GM10266 (cell line): ENCODE measurements around the gene APBB2.
"Not testable (repeated sequence)": the region's sequence is repeated elsewhere in the genome, so short reads cannot be mapped to it uniquely, and the experiment has no call there.

Source experiments
- DNase-seq: peaks from one replicate; pipeline ENCODE4 v3.0.0; 2012; ENCODE audit errors: extremely low spot score
- TF ChIP-seq, protein P1 (sequence below): IDR thresholded peaks from 2 replicates; pipeline ENCODE4 v1.5.1; 2012; ENCODE audit warnings: mild to moderate bottlenecking, low read depth; ENCODE audit not compliant: control insufficient read depth, insufficient read depth; ENCODE audit errors: missing control alignments

Gene APBB2

DNA sequence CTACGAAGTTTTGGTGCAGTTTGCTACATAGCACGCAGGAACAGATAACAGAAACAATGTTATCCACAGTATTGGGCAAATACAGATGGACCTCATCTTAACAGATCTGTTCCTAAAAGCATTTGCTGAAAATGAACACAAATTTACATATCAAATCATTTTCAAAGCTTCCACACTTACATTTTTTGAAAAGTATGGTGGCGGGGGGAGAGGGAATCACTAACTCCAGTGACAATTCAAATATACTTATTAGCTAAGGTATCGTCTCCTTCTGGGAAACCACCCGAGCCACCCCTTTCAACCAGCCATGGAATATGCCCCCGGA, 289.6 kb downstream of the APBB2 start:
- no peak for DNase-seq
- TF ChIP-seq, protein P1, sequence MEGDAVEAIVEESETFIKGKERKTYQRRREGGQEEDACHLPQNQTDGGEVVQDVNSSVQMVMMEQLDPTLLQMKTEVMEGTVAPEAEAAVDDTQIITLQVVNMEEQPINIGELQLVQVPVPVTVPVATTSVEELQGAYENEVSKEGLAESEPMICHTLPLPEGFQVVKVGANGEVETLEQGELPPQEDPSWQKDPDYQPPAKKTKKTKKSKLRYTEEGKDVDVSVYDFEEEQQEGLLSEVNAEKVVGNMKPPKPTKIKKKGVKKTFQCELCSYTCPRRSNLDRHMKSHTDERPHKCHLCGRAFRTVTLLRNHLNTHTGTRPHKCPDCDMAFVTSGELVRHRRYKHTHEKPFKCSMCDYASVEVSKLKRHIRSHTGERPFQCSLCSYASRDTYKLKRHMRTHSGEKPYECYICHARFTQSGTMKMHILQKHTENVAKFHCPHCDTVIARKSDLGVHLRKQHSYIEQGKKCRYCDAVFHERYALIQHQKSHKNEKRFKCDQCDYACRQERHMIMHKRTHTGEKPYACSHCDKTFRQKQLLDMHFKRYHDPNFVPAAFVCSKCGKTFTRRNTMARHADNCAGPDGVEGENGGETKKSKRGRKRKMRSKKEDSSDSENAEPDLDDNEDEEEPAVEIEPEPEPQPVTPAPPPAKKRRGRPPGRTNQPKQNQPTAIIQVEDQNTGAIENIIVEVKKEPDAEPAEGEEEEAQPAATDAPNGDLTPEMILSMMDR: no peak

DNA sequence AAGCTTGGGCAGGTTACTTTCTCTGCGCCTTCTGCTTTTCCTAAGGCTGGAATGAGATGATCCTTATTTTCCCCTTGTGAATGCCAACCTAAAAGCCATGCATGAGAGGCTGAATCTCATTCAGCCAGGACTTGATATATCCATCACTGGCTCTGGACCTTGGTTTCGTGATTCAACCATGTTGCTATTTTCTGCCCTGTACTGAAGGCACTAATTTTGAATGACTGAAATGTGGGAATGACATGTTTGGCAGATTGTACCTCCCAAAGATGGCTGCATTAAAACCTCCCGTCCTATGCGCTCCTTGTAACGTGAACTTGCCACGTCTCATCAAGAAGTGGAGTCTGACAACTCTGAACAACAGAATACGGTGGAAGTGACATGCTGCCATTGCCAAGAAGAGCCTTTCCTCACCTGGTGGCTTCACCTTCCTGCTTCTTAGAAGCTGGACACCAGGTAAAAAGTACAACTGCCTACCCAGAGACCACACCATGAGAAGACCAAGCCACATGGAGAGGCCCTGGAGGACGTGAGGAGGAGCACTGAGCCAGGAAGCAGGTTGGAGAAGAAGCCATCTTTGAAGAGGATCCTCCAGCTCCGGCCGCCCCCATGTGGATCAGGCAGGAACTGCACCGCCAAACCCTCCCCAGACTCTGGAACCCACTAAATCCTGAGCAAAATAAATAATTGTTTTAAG, 290.1 kb downstream of the APBB2 start:
- TF ChIP-seq, protein P1: peak; percentile 76
- peak; percentile 76 for DNase-seq

DNA sequence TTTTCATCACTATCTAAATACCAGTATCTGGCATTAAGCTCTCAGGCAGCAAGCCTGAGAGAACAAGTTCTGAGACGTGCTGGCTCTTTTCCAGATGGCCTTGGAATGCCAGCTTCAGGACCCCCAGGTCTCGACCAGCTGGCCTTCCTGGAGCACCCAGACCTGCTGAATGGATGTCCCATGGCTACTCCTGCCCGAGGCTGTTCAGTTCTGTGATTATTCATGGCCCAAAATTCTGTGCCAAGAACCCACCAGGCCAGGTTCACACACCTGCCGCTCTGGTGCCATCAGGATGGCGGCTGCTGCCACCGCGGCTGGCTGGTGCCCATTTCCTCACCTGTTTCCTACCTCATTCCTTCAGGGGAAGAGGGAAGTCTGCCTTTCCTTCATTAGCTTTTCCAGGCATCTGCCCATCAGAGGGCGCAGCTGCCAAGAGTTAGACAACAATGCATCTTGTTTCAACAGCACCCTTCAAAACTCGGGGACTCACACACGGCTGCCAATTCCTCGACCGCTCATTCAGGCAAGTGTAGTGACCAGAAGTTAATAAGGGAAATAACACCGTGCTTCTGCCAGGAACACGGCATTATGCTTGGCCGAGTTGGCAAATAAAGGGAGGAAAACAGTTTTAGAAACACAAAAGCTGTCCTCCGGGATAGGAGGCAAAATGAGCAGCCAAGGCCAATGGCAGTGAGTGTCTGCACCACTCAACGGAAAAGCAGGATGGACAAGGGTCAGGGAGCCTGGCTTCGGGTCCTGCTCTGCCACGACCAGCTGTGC, 290.8 kb downstream of the APBB2 start:
- TF ChIP-seq, protein P1: no peak
- DNase-seq: no peak

DNA sequence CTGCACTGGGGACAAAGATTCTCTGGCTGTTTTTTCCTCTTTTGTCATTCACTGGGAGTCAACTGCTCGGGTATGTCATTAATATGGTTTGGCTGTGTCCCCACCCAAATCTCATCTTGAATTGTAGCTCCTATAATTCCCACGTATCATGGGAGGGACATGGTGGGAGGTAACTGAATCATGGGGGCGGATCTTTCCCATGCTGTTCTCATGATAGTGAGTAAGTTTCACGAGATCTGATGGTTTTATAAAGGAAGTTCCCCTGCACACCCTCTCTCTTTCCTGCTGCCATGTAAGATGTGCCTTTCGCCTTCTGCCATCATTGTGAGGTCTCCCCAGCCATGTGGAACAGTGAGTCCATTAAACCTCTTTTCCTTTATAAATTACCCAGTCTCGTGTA, 294.4 kb downstream of the APBB2 start:
- DNase-seq: not testable (repeated sequence)

DNA sequence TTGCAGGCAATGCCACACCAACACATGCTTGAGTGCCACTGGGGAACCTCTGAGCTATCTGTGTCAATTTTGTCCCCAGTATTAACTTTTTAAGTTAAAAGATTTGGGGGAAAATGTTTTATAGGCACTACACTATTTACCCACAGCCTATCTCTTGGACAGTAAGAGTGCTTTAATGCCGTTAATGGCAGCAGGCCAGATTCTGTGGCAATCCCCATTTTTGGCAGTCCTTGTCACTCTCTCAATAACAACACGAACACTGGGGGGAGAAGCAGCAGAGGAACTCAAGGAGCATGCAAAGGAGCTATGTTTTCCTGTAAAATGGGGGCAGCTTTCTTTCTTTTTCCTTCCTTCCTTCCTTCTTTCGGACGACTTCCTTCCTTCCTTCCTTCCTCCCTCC, 296.0 kb downstream of the APBB2 start:
- TF ChIP-seq, protein P1: no peak
- DNase-seq: no peak

DNA sequence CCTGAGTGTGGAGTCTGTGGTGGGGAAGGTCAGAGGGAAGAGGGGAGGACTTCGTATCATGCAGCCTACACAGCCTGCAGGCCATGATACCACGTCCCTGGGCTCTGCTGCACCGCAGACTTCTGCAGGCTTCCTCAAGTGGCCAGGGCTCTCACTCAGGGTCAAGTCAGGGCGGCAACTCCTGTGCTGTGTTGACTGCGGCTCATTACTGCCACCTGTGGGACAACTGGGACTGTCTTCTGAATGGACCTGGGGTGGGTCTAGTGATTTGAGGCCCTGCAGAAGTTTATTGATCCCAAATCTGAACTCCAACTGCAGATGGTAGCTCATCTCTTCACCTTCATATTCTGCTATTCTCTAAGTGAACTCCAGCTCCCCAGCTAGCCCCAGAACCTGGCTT, 297.5 kb downstream of the APBB2 start:
- TF ChIP-seq, protein P1: peak; percentile 73
- DNase-seq: peak; percentile 65

DNA sequence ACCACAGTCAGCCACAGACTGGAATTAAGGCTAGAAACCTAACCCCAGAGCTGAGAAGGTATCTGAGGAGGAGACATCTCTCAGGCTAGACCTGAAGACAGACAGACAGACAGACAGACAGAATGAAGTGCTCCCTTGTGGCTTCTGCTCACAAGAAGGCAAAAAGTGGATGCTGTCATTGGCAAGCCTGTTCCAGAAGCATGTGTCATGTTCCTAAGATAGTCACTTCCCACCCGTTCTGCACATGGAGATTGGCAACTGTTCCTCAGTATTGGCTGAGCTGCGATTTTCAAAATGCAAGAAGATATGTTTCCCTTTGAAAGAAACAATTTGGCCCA, 298.2 kb downstream of the APBB2 start:
- TF ChIP-seq, protein P1: no peak
- DNase-seq: no peak
